Mammary epithelial cell (primary cell): ENCODE results near the gene MTMR10.

ENCODE experiments used
- EZH2 ChIP-seq: IDR thresholded peaks from 2 replicates; pipeline ENCODE4 v1.6.1; 2012; ENCODE audit warnings: low read length, inconsistent platforms, borderline replicate concordance
- TF ChIP-seq, protein P1 (sequence below), 2 donors: IDR thresholded peaks in 1 of 2; conservative IDR thresholded peaks in 1 of 2; 2 replicates each; pipeline ENCODE4 v1.5.1; 2011 to 2012; ENCODE audit warnings: inconsistent platforms in 2 of 2, low read length in 2 of 2, mild to moderate bottlenecking in 2 of 2, control low read depth in 1 of 2, low read depth in 1 of 2; ENCODE audit not compliant: insufficient read depth in 1 of 2; ENCODE audit errors: extremely low read depth in 1 of 2

DNA sequence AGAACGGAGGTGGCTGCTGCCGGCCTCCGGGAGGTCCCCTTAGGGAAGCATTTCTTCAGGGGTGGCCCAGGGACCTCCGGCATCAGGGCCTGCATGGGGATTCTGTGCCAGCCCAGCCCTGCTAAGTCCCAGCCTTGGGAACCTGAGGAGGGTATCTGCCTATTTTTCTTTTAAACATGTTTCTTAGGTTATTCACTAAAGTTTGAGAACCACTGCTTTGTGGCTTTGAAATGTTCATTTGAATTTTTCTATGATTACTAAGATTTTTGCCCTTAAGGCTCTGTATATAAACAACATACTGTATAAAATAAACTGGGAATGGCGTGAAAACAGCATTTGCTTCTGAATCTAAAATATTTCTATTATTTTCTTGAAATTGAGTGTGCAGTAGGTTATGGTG lies 63.4 kb downstream of the MTMR10 start:
- no peak for TF ChIP-seq EZH2
- TF ChIP-seq, protein P1, sequence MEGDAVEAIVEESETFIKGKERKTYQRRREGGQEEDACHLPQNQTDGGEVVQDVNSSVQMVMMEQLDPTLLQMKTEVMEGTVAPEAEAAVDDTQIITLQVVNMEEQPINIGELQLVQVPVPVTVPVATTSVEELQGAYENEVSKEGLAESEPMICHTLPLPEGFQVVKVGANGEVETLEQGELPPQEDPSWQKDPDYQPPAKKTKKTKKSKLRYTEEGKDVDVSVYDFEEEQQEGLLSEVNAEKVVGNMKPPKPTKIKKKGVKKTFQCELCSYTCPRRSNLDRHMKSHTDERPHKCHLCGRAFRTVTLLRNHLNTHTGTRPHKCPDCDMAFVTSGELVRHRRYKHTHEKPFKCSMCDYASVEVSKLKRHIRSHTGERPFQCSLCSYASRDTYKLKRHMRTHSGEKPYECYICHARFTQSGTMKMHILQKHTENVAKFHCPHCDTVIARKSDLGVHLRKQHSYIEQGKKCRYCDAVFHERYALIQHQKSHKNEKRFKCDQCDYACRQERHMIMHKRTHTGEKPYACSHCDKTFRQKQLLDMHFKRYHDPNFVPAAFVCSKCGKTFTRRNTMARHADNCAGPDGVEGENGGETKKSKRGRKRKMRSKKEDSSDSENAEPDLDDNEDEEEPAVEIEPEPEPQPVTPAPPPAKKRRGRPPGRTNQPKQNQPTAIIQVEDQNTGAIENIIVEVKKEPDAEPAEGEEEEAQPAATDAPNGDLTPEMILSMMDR (conservative IDR thresholded peaks at IDR 0.05 in 1 of 2, IDR thresholded peaks at IDR 0.05 in 1 of 2; ENCODE audit: extremely low read depth in 1 of 2, insufficient read depth in 1 of 2, low read depth in 1 of 2, low read length in 2 of 2), result no peak
